HPDE6-E6E7 (cell line): ENCODE measurements around the gene PCNX3.
"Not testable (repeated sequence)": the region's sequence is repeated elsewhere in the genome, so short reads cannot be mapped to it uniquely, and the experiment has no call there.

ENCODE experiments used
- DNase-seq: peaks from one replicate; pipeline ENCODE4 v3.0.0; 2011; ENCODE audit warnings: missing footprints; ENCODE audit errors: extremely low spot score

Gene PCNX3

DNA sequence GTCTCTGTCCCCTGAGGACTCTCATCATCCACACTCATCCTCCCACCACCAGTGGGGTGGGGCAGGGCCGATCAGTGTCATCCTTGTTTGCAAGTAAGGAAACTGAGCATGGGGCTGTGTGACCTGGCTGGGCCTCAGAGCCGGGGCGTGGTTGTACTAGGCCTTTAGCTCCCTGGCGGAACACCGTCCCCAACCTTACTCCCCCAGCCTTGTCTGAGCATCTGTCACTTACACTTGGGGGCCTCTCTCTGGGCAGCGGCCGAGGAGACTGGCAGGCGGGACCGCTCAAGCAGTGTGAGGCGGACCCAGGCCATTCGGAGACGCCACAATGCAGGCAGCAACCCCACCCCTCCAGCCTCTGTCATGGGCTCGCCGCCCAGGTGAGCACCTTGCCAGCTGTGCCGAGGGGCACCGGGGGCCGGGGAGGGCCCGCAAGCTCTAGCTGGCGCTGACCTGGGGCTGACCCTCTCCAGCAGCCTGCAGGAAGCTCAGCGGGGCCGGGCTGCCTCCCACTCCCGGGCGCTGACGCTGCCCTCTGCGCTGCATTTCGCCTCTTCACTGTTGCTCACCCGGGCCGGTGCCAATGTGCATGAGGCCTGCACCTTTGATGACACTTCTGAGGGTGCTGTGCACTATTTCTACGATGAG, 3.8 kb downstream of the PCNX3 start:
- no peak for DNase-seq

GRCh38 chr11:65620666-65621065, 5.1 kb downstream of the PCNX3 start:
- DNase-seq = no peak

DNA sequence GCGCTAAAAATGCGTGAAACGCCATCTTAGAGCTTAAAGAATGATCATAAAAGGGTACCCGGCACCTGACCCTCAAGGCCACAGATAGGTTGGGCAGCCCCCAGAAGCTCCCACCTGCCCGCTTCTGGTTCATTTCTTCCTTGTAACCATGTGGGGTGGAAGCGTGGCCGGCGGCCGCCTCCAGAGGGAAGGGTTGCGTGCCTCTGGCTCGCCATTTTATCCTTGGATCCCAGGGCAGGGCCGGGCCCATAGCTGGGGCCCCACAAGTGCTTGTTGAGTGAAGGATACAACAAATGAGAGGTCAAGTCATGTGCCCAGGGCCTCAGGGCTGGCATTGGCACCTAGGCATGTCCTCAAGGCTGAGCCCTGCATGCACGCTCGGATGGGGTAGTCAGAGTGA, 5.9 kb downstream of the PCNX3 start:
- no peak for DNase-seq

GRCh38 chr11:65622011-65622410, 6.4 kb downstream of the PCNX3 start:
- DNase-seq = no peak

- DNase-seq = no peak
These were observed 7.6 kb downstream of the PCNX3 start for GRCh38 chr11:65623177-65623576.

GRCh38 chr11:65623852-65624616, 8.5 kb downstream of the PCNX3 start:
- no peak for DNase-seq

DNA sequence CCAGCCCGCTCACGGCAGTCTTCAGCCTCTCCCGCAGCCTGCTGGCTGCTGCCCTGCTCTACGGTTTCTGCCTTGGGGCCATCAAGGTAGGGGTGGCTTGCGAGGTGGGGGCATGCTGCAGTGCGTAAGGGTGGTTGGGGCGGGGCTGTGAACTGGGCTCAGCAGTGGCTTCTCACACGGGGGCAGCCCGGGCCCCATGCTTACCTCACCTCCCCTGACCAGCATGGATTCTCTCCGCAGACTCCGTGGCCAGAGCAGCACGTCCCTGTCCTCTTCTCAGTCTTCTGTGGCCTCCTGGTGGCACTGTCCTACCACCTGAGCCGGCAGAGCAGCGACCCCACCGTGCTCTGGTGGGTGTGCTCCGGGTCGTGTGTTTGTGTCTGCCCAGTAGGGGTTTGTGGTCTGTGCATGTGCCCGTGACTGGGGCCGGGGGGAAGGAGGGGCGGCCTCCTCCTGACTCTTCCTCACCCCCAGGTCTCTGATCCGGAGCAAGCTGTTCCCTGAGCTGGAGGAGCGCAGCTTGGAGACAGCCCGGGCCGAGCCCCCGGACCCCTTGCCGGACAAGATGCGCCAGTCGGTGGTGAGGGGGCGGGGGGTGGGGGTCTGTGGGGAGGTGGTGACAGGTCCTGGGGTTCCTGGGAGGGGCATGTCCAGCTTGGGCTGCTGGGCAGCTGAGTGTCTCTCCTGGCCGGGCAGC, 9.5 kb downstream of the PCNX3 start:
- DNase-seq = no peak

GRCh38 chr11:65625628-65626342, 10.2 kb downstream of the PCNX3 start:
- DNase-seq = no peak

GRCh38 chr11:65627202-65627601, 11.6 kb downstream of the PCNX3 start:
- DNase-seq = no peak

DNA sequence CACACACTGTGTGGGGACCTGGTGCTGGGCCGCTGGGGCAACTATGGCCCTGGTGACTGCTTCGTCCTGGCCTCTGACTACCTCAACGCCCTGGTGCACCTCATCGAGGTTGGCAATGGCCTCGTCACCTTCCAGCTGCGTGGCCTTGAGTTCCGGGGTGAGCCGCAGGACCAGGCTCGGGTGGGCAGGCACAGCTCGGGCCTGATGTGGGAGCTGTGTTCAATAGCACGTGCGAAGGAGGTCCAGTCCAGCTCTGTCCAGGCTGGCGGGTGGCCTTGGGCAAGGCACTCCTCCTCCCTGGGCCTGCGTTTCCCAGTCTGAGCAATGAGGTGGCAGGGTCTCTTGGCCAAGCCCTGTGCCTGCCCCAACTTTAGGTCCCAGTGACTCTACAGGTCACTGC, 14.0 kb downstream of the PCNX3 start:
- DNase-seq = no peak

DNA sequence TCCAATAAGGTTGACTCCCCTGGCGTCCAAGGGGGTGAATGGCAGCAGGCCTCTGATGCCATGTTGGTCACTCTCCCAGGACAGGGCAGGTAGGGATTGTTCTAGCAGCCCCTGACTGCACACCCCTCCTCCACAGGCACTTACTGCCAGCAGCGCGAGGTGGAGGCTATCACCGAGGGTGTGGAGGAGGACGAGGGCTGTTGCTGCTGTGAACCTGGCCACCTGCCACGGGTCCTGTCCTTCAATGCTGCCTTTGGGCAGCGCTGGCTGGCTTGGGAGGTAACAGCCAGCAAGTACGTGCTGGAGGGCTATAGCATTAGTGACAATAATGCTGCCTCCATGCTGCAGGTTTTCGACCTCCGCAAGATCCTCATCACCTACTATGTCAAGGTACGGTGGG, 14.6 kb downstream of the PCNX3 start:
- DNase-seq = no peak

GRCh38 chr11:65633390-65634108, 18.0 kb downstream of the PCNX3 start:
- no peak for DNase-seq

DNA sequence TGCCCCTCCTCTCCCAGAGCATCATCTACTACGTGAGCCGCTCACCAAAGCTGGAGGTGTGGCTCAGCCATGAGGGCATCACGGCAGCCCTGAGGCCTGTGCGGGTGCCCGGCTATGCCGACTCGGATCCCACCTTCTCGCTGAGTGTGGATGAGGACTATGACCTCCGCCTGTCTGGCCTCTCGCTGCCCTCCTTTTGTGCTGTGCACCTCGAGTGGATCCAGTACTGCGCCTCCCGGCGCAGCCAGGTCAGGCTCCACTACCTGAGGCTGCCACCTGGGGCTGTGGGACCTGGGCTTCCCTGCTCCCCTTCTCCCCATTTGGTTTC, 18.5 kb downstream of the PCNX3 start:
- no peak for DNase-seq

DNA sequence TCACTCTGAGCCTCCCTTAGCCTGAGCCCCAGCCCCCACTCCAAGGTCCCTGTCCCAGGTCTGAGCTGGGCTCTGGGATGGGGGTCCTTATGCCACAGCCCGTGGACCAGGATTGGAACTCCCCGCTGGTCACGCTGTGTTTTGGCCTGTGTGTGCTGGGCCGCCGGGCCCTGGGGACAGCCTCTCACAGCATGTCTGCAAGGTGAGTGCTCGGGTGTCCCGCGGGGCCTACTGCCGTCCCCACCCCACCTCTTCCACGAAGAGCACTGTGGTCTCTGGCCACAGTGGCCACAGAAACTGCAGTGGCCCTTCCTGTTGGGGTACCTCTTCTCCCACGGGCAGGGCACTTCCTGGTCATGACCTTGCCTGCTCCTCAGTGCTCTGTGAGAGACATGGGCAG, 18.9 kb downstream of the PCNX3 start:
- DNase-seq = no peak

- no peak for DNase-seq
These were observed 19.5 kb downstream of the PCNX3 start for GRCh38 chr11:65634905-65635731.

GRCh38 chr11:65636108-65637031, 20.8 kb downstream of the PCNX3 start:
- DNase-seq = no peak

DNA sequence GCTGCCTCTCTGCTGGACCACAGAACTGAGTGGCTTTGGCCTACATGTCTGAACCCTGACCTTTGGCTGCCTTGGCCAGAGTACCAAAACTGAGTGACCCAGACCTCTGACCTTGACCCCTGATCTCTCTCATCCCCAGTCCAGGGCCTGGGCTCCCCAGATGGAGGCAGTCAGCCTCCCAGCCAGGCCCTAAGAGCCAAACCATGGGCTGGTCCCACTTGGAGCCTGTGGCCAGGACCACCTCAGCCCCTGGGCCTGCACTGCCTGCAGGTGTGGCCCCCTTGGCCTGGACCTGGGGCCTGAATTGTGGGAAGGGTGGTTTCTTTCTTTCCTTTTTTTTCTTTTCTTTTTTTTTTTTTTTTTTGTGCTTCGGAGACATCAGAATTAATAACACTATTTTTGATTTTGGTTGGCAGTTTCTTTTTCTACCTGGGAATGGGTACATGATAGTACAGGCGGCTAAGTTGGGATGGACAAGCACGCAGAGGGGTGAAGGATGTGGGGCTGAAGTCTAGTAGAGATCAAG, 21.5 kb downstream of the PCNX3 start:
- no peak for DNase-seq

- peak; percentile 74 for DNase-seq
These were observed 22.3 kb downstream of the PCNX3 start, which contains the start of gene SIPA1 for GRCh38 chr11:65637794-65638419. Gene SIPA1 (plus strand): TSS chr11:65638101. CDS start chr11:65640922, 2,821 bp downstream.

- DNase-seq = not testable (repeated sequence)
These were observed 23.6 kb downstream of the PCNX3 start for GRCh38 chr11:65639228-65639597.
